ENCODE results near the gene TKTL1. TPM values are rescaled to one million over a fixed set of nuclear protein-coding genes. Genes with fewer than 3 reads are reported as not detected.

Gene TKTL1
- polyA plus RNA-seq, 1 donor (not counting 4 experiments of a cell fraction or from before 2014, with no cell fraction given): not detected

GRCh38 chrX:154366666-154367055 lies 71.1 kb downstream of the TKTL1 start:
- dilution Hi-C loops (cut with MboI; ENCODE audit: extremely low pct_ligation_motif_present, low sequenced_read_pairs): no loop called here
- TF ChIP-seq CTCF (optimal IDR thresholded peaks at IDR 0.05 in 1 of 3, IDR thresholded peaks at IDR 0.05 in 1 of 3, conservative IDR thresholded peaks at IDR 0.05 in 1 of 3; ENCODE audit: extremely low read depth in 1 of 3, insufficient read depth in 2 of 3, low read length in 3 of 3): no peak
- TF ChIP-seq EZH2 (IDR thresholded peaks at IDR 0.05; ENCODE audit: low read length): no peak
- Histone ChIP-seq H2AFZ (ENCODE audit: control insufficient read depth, low read length) (no peak overlapping the region), H3K4me1 (ENCODE audit: control insufficient read depth, extremely low read depth, insufficient read depth, low read length) (peaks cover 16% of the 10 kb centered on the region), H4K20me1 (ENCODE audit: control insufficient read depth, extremely low read depth, insufficient read depth, low read length) (peaks cover 17% of the 10 kb centered on the region), H3K9me3 (ENCODE audit: control insufficient read depth, low read depth, low read length) (no peaks in the 10 kb centered on the region), H3K27me3 (ENCODE audit: control insufficient read depth, extremely low read depth, insufficient read depth, low read length) (no peaks in the 10 kb centered on the region), H3K9me1 (ENCODE audit: control insufficient read depth, extremely low read depth, insufficient read depth, low read length) (no peaks in the 10 kb centered on the region), H3K9ac (ENCODE audit: control insufficient read depth, extremely low read depth, insufficient read depth, low read length) (peak overlapping the region; percentile 80), H3K79me2 (ENCODE audit: control insufficient read depth, insufficient read depth, low read length) (peaks cover 79% of the 10 kb centered on the region), H3K36me3 (ENCODE audit: control insufficient read depth in 2 of 2, extremely low read depth in 1 of 2, insufficient read depth in 2 of 2, low read length in 2 of 2) (peaks cover 11 to 16% of the 10 kb centered on the region in 2 experiments), H3K4me2 (ENCODE audit: control insufficient read depth, extremely low read depth, insufficient read depth, low read depth, low read length) (no peak overlapping the region), H3K4me3 (ENCODE audit: control insufficient read depth in 2 of 3, extremely low read depth in 1 of 3, insufficient read depth in 2 of 3, low read depth in 1 of 3, low read length in 3 of 3) (no peak overlapping the region), H3K27ac (ENCODE audit: control insufficient read depth, insufficient read depth, low read length) (peak overlapping the region; percentile 22)
- DNase-seq (ENCODE audit: low read depth, low spot score) (no peak), FAIRE-seq (no peak)

- Histone ChIP-seq H3K9ac (ENCODE audit: control insufficient read depth, extremely low read depth, insufficient read depth, low read length) (peak overlapping the region; percentile 80), H3K79me2 (ENCODE audit: control insufficient read depth, insufficient read depth, low read length) (peaks cover 70% of the 10 kb centered on the region), H3K4me2 (ENCODE audit: control insufficient read depth, extremely low read depth, insufficient read depth, low read depth, low read length) (peak overlapping the region; percentile 73), H3K36me3 (ENCODE audit: control insufficient read depth in 2 of 2, extremely low read depth in 1 of 2, insufficient read depth in 2 of 2, low read length in 2 of 2) (peaks cover 10 to 16% of the 10 kb centered on the region in 2 experiments), H3K4me3 (ENCODE audit: control insufficient read depth in 2 of 3, extremely low read depth in 1 of 3, insufficient read depth in 2 of 3, low read depth in 1 of 3, low read length in 3 of 3) (peak overlapping the region in 2 of 3 experiments; percentile 39 to 68), H3K27me3 (ENCODE audit: control insufficient read depth, extremely low read depth, insufficient read depth, low read length) (no peaks in the 10 kb centered on the region), H4K20me1 (ENCODE audit: control insufficient read depth, extremely low read depth, insufficient read depth, low read length) (peaks cover 9% of the 10 kb centered on the region), H3K9me3 (ENCODE audit: control insufficient read depth, low read depth, low read length) (no peaks in the 10 kb centered on the region), H3K4me1 (ENCODE audit: control insufficient read depth, extremely low read depth, insufficient read depth, low read length) (peaks cover 24% of the 10 kb centered on the region), H3K27ac (ENCODE audit: control insufficient read depth, insufficient read depth, low read length) (peak overlapping the region; percentile 90), H3K9me1 (ENCODE audit: control insufficient read depth, extremely low read depth, insufficient read depth, low read length) (no peaks in the 10 kb centered on the region), H2AFZ (ENCODE audit: control insufficient read depth, low read length) (no peak overlapping the region)
- FAIRE-seq (no peak), DNase-seq (ENCODE audit: low read depth, low spot score) (no peak)
- no peak for TF ChIP-seq EZH2 (IDR thresholded peaks at IDR 0.05; ENCODE audit: low read length)
- TF ChIP-seq CTCF (optimal IDR thresholded peaks at IDR 0.05 in 1 of 3, IDR thresholded peaks at IDR 0.05 in 1 of 3, conservative IDR thresholded peaks at IDR 0.05 in 1 of 3; ENCODE audit: extremely low read depth in 1 of 3, insufficient read depth in 2 of 3, low read length in 3 of 3): no peak
- dilution Hi-C loops (cut with MboI; ENCODE audit: extremely low pct_ligation_motif_present, low sequenced_read_pairs): no loop called here
These were observed 72.1 kb downstream of the TKTL1 start for GRCh38 chrX:154367474-154368308.
